Erythroblast (primary cell): ENCODE data around the gene INSRR.

Source experiments
- GATA1 ChIP-seq: IDR thresholded peaks from 2 replicates; pipeline ENCODE4 v1.6.1; 2011; ENCODE audit warnings: low read depth, mild to moderate bottlenecking, control low read depth, low read length, moderate library complexity
- POLR2A ChIP-seq: IDR thresholded peaks from 2 replicates; pipeline ENCODE4 v1.6.1; 2011; ENCODE audit warnings: mild to moderate bottlenecking, low read length

GRCh38 chr1:156879876-156880275 is 21.0 kb upstream of the INSRR start:
- TF ChIP-seq POLR2A (no peak), GATA1 (no peak)
